HL-60/S4 treated with retinoic acid at 250 ng/mL for 4 days and 3 days (cell line): ENCODE measurements around the gene RASGEF1C.
"Not testable (repeated sequence)": the region's sequence is repeated elsewhere in the genome, so short reads cannot be mapped to it uniquely, and the experiment has no call there.

Experiments
- in situ Hi-C: fragments of 300-500 bp; cut with MboI; formaldehyde crosslinking; loops from 2 replicates; pipeline ENCODE4 v1.7.0; 2022; ENCODE audit warnings: low sequenced_read_pairs

The RASGEF1C gene

DNA sequence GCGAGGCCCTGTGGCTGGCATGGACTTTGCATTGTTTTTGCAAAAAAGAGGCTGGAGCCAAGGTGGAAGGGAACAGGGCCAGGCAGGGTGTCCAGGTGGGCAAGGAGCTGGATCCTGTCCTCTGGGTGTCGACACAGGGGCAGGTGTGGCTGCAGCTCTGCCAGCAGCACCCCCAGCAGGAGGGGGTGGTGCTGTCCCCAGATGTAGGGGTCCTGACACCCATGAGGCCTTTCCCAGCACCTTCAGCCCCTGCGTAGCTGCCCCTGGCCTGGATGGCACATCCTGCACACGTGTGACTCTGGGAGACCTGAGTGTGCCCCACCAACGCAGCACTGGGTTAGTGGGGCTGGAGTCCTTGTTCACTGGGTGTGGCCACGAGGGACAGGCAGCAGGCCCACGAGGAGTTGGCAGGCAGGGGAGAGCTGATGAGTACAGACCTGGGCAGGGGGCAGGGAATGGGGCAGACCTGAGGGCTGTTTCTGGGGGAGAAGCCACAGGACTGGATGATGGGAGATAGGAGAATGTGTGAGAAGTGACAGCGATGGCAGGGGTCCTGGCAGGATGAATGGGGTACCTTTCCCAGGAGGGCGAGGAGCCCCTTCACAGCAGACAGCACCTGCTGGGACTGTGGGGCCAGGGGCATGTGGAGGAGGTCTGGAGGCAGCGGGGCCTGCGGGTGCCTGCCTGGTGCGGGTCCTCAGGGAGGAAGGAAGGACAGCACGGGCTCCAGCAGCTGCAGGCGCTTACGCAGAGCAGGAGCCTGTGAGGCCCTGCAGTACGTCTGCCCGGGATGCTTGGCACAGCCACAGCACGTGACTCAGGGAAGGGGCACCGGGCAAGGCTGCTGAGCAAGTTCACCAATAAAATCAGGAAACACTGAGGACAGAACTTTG lies 3.6 kb upstream of the RASGEF1C start:
- in situ Hi-C loops: no loop called here

DNA sequence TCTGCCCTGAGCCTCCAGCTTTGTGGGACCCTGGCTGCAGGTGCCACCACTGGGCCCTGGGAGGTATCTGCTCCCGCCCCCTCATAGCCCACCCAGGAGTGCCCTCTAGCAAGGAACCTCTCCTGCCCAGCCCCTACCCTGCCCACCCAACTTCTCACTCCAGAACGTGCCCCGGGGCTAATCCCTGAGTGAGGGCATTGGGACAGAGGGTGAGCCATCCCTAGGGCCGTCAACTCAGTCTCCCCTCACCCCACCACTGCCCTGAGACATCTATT lies 2.7 kb upstream of the RASGEF1C start:
- in situ Hi-C loops: no loop called here

DNA sequence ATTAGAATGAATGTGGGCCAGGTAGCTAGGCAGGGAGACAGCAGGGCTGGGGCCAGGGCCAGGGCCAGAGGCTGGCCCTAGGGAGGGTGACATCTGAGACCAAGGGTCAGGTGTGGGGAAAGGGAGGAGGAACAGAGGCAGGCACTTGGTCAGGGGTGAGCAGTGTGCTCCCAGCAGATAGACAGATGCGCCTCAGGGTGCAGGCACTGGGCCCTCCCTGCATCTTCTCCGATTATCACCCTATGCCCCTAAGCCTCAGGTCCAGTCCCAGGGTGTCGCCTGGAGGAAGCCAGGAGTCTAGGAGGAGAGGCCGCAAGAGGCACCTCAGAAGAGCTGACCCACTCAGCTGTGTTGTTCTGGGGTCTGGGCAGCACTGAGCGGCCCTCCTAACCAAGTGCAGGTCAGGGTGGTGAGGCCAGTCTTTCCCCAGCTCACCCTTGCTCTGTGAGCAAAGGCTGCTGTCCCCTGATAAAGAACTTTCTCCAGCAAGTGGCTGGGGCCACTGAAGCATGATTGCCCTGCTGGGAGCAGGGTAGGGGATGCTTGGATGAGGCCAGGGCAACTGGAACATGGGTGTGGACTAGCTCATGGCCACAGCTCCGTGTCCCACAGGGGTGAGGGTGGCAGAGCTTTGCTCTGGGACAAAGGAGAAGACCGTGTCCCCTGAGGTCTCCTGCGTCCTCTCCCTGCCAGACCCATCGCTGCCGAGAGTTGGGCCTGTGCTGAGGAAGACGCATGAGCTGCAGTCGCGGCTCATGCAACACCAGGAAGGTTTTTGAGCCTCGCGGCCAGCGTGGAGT lies 2.1 kb upstream of the RASGEF1C start:
- in situ Hi-C loops: no loop called here

DNA sequence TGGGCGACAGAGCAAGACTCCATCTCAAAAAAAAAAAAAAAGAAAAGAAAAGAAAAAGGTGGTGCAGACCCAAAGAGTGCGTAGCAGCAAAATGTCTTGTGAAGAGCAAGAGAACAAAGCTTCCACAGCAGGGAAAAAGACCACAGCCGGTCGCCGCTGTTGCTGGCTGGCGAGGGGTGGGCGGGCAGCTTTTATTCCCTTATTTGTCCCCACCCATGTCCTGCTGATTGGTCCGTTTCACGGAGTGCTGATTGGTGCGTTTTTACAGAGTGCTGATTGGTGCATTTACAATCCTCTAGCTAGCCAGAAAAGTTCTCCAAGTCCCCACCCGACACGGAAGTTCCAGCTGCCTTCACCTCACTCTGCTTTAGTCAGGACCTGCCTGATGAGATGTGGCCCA lies 1.1 kb upstream of the RASGEF1C start:
- in situ Hi-C loops: not testable (repeated sequence)

DNA sequence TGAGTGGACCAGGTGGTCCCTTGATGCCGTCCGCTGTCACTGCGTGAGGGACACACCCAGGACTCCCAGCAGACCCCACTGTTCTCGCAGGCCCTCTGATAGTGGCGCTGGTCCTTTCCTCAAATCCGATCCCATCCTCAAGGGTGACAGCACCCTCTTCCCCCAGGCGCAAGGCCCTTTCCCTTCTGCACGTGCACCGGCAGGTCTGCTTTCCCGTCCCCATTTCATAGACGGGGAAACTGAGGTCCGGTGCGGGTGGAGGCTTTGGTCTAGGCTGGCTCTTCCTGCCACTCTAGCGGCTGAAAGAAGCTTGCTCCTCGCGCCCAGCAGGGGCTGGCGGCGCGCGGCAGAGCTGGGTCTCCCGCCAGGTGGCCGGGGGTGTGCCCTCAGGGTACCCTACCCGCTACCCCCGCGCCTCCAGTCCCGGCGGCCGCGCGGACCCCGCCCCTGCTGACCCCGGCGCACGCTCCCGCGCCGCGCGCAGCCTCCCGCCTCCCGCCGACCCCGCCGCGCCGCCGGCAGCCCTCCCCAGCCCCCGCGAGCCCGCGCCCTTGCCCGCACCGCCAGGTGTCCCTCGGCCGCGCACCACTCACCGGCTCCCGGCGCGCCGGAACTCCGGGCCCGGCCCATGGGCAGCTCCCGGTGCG lies 453 bp downstream of the RASGEF1C start:
- in situ Hi-C loops: no loop called here

DNA sequence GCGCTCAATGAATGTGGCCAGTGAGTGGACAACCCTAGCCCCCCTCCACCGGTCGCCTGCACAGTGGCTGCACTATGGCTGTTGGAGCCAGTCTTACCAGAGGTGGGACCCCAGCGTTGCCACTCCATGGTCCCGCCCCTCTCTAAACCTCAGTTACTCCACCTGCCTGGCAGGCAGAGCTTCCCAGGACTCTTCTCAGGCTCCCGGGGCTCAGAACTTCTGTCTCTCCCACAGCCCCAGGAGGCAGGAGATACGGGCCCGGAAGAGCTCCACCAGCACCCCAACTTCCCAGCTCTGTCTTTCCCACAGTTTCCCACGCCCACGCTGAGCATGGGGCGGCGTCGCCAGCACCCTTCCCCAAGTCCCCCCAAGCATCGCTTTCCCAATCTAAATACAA lies 975 bp downstream of the RASGEF1C start:
- in situ Hi-C loops: no loop called here

DNA sequence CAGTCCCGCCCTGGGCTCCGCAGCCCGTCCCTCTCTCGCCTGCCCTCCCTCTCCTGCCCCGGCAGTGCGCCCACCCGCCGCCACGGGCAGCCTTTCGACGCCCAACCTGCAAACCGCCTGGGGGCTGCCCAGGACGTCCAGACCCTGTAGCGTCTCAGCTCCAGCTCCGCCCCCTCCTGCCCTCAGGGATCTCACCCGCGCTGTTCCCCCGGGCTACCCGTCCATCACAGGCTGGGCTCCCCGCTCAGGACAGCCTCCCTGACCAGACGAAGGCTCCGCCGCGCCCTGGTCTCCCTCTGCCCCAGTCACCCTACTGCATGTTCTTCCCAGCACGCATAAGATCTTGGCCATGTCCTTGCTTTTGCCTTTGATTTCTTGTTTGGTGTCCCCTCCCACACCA lies 1.4 kb downstream of the RASGEF1C start:
- in situ Hi-C loops: no loop called here

DNA sequence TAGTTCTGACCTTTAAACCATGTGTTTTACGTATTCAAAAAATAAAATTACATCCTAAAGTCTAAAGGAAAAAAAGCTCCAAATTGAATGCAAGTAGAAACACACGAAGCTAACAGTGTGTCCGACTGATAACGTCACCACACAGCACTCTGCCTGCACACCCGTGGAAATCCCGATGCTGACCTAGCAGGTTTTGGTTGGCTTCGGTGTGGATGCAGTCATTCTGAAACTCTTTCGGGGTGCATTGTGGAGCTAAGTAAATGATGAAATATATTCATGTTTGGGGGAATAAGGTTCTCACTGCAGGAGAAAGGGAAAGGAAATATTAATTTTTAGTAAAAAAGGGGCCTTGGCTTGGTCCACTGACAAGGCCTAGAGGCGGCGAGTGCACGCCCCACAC lies 2.0 kb downstream of the RASGEF1C start:
- in situ Hi-C loops: no loop called here

DNA sequence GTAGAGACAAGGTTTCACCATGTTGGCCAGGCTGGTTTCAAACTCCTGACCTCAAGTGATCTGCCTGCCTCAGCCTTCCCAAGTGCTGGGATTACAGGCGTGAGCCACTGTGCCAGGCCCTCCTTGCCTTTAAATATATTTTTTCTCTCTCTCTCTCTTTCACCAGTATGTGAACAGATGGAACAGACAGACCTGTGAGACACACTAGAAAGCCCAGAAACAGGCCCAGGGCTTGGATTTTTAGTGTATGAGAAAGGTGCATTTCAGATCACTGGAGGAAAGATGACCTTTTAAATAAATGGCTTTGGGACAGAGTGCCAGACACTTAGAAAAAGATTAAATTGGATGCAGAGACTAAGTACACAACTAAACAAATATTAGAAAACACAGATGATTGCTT lies 3.1 kb downstream of the RASGEF1C start:
- in situ Hi-C loops: no loop called here

DNA sequence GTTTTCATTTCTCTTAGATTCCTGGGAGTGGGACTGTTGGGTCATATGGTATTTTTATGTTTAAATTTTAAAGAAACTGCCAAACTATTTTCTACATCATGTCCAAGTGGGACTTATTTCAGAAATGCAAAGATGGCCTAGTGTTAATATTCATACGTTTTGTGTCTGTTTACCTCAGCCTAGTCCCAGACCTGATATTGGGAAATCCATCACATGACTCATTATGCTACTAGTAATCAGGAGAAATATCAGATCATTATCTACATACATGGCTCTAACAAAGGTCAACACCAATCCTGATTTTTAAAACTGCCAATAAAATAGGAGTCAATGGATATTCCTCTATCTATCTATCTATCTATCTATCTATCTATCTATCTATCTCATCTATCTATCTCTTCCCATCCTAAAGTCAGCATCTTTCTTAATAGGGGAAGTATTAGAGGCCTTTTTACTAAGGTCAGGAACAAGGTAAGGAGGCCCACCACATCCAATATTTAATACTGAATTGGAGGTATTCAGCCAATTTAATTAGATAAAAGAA lies 4.7 kb downstream of the RASGEF1C start:
- in situ Hi-C loops: no loop called here

DNA sequence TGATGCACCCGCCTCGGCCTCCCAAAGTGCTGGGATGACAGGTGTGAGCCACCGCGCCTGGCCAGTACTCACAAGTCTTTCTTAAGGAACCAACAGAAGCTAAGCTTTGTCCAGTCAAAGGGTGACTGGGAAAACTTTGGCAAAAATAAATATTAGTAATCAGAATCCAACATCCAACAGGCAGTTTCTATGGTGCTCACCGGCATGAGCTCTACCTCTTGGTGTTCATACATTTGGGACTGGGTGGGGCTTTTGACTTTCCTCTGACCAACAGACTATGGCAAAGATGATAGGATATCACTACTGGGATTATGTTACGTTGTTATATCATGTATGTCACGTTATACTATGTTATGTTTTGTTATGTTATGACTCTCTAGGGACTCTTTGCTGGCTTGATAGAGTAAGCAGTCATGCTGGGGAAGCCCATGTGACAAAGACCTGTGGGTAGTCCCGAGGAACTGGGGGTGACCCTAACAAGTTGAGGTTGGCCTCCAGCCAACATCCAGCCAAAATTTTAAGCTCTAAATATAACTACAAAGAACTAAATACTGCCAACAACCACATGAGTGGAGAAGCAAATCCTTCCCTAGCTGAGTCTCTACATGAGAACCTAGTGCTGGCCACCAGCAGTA lies 6.0 kb downstream of the RASGEF1C start:
- in situ Hi-C loops: no loop called here

DNA sequence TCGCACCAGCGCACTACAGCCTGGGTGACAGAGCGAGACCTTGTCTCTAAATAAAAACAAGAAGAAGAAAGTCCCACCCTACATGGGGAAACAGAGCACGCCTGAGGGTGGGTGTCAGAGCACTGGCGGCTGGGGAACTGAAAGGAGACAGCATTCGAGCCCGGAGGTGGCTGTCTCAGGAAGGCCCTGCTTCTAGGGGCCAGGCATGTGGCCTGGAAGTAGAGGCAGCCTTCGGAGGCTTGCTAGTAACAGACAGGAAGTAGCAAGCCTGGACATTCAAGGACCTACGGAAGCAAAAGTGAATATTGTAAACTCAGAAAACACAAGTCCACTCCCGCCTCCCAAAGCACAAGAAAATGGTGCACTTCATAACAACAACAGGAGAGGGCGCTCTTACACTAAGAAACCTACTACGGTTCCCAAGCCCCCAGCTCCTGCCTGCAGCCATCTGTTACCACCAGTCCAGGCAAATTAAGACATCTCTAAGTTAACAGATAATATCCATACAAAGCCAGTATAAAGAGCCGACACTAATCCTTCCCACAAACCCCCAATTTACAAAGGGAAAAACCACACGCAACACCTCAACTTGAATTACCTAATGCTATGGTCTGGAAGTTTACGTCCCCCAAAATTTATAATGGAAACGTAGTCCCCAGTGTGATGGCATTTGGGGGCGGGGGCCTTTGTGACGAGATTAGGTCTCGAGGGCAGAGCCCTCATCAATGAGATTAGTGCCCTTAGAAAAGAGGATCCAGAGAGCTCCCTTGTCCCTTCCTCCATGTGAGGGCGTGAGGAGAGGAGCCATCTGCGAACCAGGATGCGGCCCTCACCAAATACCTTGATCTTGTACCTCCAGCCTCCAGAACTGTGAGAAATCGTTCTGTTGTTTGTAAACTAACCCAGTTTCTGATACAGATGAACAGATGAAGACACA lies 7.7 kb downstream of the RASGEF1C start:
- in situ Hi-C loops: no loop called here

DNA sequence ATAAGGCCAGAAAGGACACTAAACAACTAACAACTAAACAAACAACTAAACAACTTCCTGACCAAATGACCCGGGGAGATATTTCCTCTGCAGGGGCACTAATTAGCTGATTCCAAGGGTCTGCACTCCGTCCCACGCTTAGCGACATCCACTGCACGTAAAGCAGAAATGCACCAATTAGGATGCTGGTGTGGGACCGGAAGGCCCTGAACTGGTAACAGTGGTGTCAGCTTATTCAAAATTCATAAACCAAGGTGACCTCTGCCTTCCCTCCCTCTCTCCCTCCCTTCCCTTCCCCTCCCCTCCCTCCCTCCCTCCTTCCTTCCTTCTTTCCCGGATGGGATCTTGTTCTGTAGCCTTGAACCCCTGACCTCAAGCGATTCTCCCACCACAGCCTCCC lies 9.6 kb downstream of the RASGEF1C start:
- in situ Hi-C loops: no loop called here

DNA sequence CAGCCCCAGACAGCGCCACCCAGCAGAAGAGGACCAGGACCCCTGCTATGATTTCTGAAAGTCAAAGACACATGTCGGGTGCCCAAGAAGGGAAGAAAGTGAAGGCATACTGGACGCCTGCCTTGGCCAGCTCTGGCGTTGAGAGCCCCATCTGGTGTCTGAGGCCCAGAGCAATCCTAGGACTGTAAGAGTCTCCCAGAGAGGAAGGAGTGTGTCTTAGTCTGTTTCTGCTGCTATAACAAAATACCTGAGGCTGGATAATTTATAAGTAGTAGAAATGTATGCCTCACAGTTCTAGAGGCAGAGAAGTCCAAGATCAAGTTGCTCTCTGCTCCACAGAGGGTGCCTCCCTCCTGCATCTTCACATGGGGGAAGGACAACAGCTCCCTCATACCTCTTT lies 10.8 kb downstream of the RASGEF1C start:
- in situ Hi-C loops: no loop called here

DNA sequence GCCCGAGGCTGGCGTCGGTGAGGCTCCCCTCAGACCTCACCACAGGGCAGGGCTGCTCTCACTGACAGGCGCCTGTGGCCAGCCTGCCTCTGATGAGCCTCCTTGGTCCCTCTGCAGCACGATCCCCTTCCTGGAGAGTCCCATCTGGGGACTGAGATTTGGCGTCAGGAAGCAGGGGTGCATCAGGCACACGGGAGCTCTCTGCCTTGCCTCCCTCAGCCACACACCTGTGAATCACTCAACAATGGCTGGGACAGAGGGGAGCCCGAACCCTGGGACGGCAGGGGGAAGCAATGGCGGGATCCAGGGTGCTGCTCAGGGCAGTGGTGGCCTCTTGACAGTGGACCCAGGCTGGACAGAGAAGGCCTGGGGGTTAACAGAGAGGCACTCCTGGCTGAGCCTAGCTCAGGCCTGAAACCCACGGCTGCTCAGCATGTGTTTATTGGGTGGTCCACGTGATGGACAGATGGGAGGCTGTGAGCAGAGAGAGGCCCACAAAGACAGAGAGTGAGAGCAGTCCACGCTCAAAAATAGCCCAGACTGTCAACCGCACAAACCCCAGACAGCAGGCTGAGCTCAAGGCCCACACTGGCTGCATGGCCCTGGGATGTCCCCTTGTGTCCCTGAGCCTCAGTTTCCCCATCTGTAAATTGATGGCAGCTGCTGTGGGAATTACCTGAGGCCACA lies 11.9 kb downstream of the RASGEF1C start:
- in situ Hi-C loops: no loop called here

DNA sequence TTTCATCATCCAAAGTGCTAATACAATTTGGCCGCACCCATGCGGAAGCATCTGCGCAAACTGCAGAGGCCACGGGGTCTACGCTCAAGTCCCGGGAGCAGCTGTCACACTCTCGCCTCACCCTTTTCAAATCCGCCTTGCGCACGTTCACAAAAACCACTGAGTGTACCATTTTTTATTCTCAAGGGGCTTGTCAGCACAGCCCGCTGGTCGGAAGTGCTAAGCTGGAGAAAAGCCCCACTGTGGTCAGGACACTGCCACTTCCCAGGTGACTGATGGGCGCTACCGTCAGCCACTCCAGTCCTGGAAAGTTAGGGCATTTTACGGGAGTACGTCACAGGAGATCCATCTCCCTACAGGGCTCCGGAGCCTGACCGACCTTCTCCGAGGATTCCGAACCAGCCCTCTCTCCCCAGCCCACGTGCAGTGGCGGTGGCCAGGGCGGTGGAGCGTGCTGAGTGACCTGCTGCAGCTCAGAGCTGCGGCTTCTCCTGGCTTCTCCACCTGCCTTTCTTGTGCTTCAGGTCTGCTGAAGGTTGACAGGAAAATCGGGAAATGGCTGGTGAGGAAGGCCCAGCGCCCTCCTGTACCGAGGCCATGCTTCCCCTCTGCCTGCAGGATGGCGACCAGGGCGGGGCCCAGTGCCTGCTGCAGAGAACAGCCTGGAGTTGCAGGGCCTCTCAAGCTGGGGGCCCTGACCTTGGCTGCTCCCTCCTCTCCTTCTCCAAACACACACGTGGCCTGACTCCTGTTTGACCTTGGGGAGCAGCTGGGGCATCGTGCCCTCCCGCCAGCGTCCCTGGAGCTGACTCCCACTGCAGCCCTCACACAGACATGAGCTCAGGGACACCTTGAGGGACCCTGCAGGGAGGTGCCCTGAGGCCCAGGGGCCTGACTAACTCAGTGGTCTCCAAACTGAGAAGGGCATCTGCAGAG lies 14.3 kb downstream of the RASGEF1C start:
- in situ Hi-C loops: no loop called here

DNA sequence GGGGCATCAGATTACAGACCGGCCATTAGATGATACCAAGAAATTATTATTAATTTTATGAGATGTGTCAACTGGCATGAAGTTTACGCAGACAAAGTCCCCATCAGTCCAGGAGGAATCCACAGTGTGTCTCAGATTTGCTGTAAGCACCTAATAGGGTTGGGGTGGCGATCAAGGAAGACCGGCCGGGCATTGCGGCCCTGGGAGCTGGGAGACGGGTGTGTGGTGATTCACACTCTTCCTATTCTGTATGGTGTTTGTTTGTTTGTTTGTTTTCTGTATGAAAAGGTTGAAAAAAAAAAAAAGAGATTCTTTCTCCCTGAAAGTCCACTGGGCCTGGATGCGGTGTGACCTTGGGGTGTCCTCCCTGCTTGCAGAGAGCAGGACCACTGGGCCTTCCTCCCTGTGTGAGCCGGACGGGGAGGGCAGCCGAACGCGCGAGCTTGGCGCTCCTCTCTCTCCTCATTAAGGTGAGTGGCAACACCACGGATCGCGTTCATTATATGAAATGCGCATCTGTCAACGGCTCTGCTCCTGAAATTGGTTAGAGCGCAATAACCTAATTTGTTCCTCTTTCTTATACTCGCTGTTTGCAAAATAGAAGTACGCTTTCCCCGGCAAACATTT lies 15.1 kb downstream of the RASGEF1C start:
- in situ Hi-C loops: no loop called here

DNA sequence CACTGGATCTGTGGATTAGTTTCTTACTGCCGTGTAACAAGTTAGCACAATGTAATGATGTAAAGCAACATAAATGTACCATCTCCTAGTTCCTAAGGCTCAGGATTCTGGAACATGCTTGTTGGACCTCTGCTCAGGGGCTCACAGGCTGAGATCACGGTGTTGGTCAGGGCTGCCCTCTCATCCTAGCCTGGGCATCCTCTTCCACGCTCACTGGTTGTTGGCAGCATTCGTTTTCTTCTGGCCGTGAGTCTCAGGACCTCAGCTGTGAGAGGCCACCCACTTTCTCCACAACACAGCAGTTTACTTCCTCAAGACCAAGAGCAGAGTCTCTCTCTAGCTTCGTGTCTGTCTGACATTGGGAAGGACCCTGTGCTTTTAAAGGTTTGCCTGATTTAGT lies 17.3 kb downstream of the RASGEF1C start:
- in situ Hi-C loops: no loop called here
